Measurements from ENCODE around the gene ATG13. TPM values are rescaled to one million over a fixed set of nuclear protein-coding genes. Genes with fewer than 3 reads are reported as not detected.

Gene ATG13
- total RNA-seq: 55.5 and 58.8 TPM in 2 replicates

GRCh38 chr11:46617134-46617971 lies at the start of gene ATG13, which contains the start of gene HARBI1:
ATG13 (plus strand) TSS chr11:46617553; CDS start chr11:46644292, 26,739 bp downstream.
HARBI1 (minus strand) TSS chr11:46617227; CDS start chr11:46616237, 990 bp downstream.

GRCh38 chr11:46593550-46594373 lies 23.6 kb upstream of the ATG13 start, which contains the start of gene AMBRA1:
AMBRA1 (minus strand) TSS chr11:46594023; CDS start chr11:46548380, 45,643 bp downstream.

GRCh38 chr11:46700241-46701077 lies 83.1 kb downstream of the ATG13 start, which contains the start of the genes ARHGAP1 and ZNF408:
ARHGAP1 (minus strand) TSS chr11:46700619; CDS start chr11:46696107, 4,512 bp downstream.
ZNF408 (plus strand) TSS chr11:46701031; CDS start chr11:46701048, 17 bp downstream.

GRCh38 chr11:46719048-46719542 lies 101.7 kb downstream of the ATG13 start, which contains the start of gene F2:
F2 (plus strand) TSS chr11:46719213; CDS start chr11:46719236, 23 bp downstream.

Other genes with a start within 250 kb of the ATG13 start
- 23.0 and 53.0 TPM in 2 replicates for gene MDK, start 235.9 kb upstream of the ATG13 start, total RNA-seq
- gene CHRM4, start 225.8 kb upstream of the ATG13 start, total RNA-seq: 0.09 TPM in 1 of 2 replicates, not detected in the other
- 23.0 and 28.4 TPM in 2 replicates for gene AMBRA1, start 23.5 kb upstream of the ATG13 start, total RNA-seq
- gene HARBI1, start 326 bp upstream of the ATG13 start, total RNA-seq: 3.9 and 5.2 TPM in 2 replicates
- 36.3 and 38.3 TPM in 2 replicates for gene ARHGAP1, start 83.1 kb downstream of the ATG13 start, total RNA-seq
- gene ZNF408, start 83.5 kb downstream of the ATG13 start, total RNA-seq: 5.0 and 6.2 TPM in 2 replicates
- gene F2, start 101.7 kb downstream of the ATG13 start, total RNA-seq: 0.16 TPM in 1 of 2 replicates, not detected in the other
- gene CKAP5, start 228.7 kb downstream of the ATG13 start, total RNA-seq: 57.8 and 58.0 TPM in 2 replicates